ENCODE measurements around the gene SCAF8. TPM values are rescaled to one million over a fixed set of nuclear protein-coding genes. Genes with fewer than 3 reads are reported as not detected.

The SCAF8 gene
- total and polyA plus RNA-seq, 2 of the 8 experiments (the other 6 are each of a cell fraction or from before 2014, with no cell fraction given), result 20.3 to 46.3 TPM

- no peak for TF ChIP-seq KDM1A (IDR thresholded peaks at IDR 0.05; ENCODE audit: borderline replicate concordance, low read length)
- no peak for TF ChIP-seq RNF2 (IDR thresholded peaks at IDR 0.05; ENCODE audit: borderline replicate concordance, low read depth, low read length, missing control alignments, poor library complexity, severe bottlenecking)
These were observed 35.1 kb downstream of the SCAF8 start (continued) for GRCh38 chr6:154768280-154768679.
